ENCODE measurements around the gene RREB1. TPM values are rescaled to one million over a fixed set of nuclear protein-coding genes. Genes with fewer than 3 reads are reported as not detected.
"Not testable (repeated sequence)": the region's sequence is repeated elsewhere in the genome, so short reads cannot be mapped to it uniquely, and the experiment has no call there.

The RREB1 gene
- total RNA-seq, 1 experiment from 2014 or later = 35.8 TPM

GRCh38 chr6:7264686-7265384 lies 157.1 kb downstream of the RREB1 start:
- H4K5ac ChIP-seq (ENCODE audit: insufficient read length, low read depth, low read length) = no peak overlapping the region
- H4K8ac ChIP-seq (replicated peaks; ENCODE audit: insufficient read length, low read depth, low read length) = no peak overlapping the region
- WGBS (ENCODE audit: extremely low coverage, insufficient read length, low lambda C conversion rate) = no CpG with 5 or more reads among the region's 17 CpGs
- H3T11ph ChIP-seq (ENCODE audit: low read length) = no peak overlapping the region
- peaks cover 3% of the 10 kb centered on the region; the same call in 1 of the 2 replicates for H3K4me1 ChIP-seq (ENCODE audit: insufficient read depth, low read length)
- Mint-ChIP-seq H3K4me3 (no peak overlapping the region), H3K9me3 (no peaks in the 10 kb centered on the region; a peak in 2 of 5 replicates), H3K4me1 (peaks cover 16 to 20% of the 10 kb centered on the region in 2 experiments), H3K27me3 (ENCODE audit: low read depth) (peaks cover 2% of the 10 kb centered on the region; the same call in 1 of the 2 replicates), H3K36me3 (ENCODE audit: insufficient read depth in 1 of 3, low read depth in 3 of 3) (no peaks in the 10 kb centered on the region), H3K27ac (no peak overlapping the region)
- no peaks in the 10 kb centered on the region for H4K20me1 ChIP-seq (ENCODE audit: control insufficient read depth, insufficient read depth, insufficient read length)
- H3K23me2 ChIP-seq (ENCODE audit: insufficient read length, low read depth, low read length, poor library complexity, severe bottlenecking) = peaks cover 3% of the 10 kb centered on the region
- no peaks in the 10 kb centered on the region for H3K9me3 ChIP-seq (ENCODE audit: control insufficient read depth, low read depth, low read length)
- H3K18ac ChIP-seq (ENCODE audit: insufficient read length, low read depth, low read length) = no peak overlapping the region
- TF ChIP-seq, protein P1, sequence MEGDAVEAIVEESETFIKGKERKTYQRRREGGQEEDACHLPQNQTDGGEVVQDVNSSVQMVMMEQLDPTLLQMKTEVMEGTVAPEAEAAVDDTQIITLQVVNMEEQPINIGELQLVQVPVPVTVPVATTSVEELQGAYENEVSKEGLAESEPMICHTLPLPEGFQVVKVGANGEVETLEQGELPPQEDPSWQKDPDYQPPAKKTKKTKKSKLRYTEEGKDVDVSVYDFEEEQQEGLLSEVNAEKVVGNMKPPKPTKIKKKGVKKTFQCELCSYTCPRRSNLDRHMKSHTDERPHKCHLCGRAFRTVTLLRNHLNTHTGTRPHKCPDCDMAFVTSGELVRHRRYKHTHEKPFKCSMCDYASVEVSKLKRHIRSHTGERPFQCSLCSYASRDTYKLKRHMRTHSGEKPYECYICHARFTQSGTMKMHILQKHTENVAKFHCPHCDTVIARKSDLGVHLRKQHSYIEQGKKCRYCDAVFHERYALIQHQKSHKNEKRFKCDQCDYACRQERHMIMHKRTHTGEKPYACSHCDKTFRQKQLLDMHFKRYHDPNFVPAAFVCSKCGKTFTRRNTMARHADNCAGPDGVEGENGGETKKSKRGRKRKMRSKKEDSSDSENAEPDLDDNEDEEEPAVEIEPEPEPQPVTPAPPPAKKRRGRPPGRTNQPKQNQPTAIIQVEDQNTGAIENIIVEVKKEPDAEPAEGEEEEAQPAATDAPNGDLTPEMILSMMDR (conservative IDR thresholded peaks at IDR 0.05) = no peak
- H2BK5ac ChIP-seq (ENCODE audit: insufficient read length, low read length) = no peak overlapping the region
- H3K27me3 ChIP-seq (ENCODE audit: insufficient read depth, low read length) = no peaks in the 10 kb centered on the region
- H3K79me1 ChIP-seq (ENCODE audit: insufficient read depth, low read depth, low read length, poor library complexity, severe bottlenecking) = no peaks in the 10 kb centered on the region
- H2BK12ac ChIP-seq (ENCODE audit: insufficient read length, low read depth, low read length) = no peak overlapping the region
- no peak overlapping the region for H2AK5ac ChIP-seq (ENCODE audit: insufficient read length, low read length)
- H3K23ac ChIP-seq (ENCODE audit: insufficient read length, low read depth, low read length) = no peak overlapping the region
- H3K27ac ChIP-seq (ENCODE audit: insufficient read length, low read depth, low read length) = no peak overlapping the region
- no peak overlapping the region for H3K56ac ChIP-seq (ENCODE audit: insufficient read length, low read depth, low read length)
- H2BK120ac ChIP-seq (ENCODE audit: low read depth, low read length, poor library complexity, severe bottlenecking) = no peak overlapping the region
- H3K4me2 ChIP-seq (ENCODE audit: insufficient read depth, insufficient read length, low read length) = no peak overlapping the region
- no peak overlapping the region for H2AFZ ChIP-seq (ENCODE audit: low read length)
- H3K79me2 ChIP-seq (ENCODE audit: insufficient read depth, low read length) = no peaks in the 10 kb centered on the region
- no peak overlapping the region for H2BK15ac ChIP-seq (ENCODE audit: low read depth, low read length)
- no peak overlapping the region for H3K4ac ChIP-seq (ENCODE audit: low read depth, low read length)
- no peak overlapping the region for H3K9ac ChIP-seq (ENCODE audit: extremely low read depth, insufficient read length, low read length)
- no peak overlapping the region for H3K14ac ChIP-seq (ENCODE audit: insufficient read depth, low read length)
- no peak overlapping the region for H4K91ac ChIP-seq (ENCODE audit: insufficient read length, low read depth, low read length)
- H2BK20ac ChIP-seq (ENCODE audit: low read depth, low read length, poor library complexity, severe bottlenecking) = no peak overlapping the region
- no peak for DNase-seq

DNA sequence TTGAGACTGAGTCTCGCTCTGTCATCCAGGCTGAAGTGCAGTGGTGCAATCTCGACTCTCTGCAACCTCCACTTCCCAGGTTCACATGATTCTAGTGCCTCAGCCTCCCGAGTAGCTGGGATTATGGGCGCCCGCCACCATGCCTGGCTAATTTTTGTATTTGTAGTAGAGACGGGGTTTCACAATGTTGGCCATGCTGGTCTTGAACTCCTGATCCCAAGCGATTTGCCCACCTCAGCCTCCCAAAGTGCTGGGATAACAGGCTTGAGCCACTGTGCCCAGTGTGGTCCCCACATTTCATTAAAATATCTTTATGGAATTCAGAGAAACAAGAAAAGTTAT lies 157.6 kb downstream of the RREB1 start:
- no CpG with 5 or more reads among the region's 7 CpGs for WGBS (ENCODE audit: extremely low coverage, insufficient read length, low lambda C conversion rate)
- not testable (repeated sequence) for H2AFZ ChIP-seq (ENCODE audit: low read length); H3K23me2 ChIP-seq (ENCODE audit: insufficient read length, low read depth, low read length, poor library complexity, severe bottlenecking)

More for the DNA sequence above, 157.6 kb downstream of the RREB1 start:
- H3K27me3 ChIP-seq (ENCODE audit: insufficient read depth, low read length); H4K8ac ChIP-seq (replicated peaks; ENCODE audit: insufficient read length, low read depth, low read length); H3K56ac ChIP-seq (ENCODE audit: insufficient read length, low read depth, low read length); H3K4me2 ChIP-seq (ENCODE audit: insufficient read depth, insufficient read length, low read length); H3K23ac ChIP-seq (ENCODE audit: insufficient read length, low read depth, low read length); H2BK5ac ChIP-seq (ENCODE audit: insufficient read length, low read length); H4K5ac ChIP-seq (ENCODE audit: insufficient read length, low read depth, low read length); H2AK5ac ChIP-seq (ENCODE audit: insufficient read length, low read length); H3K9ac ChIP-seq (ENCODE audit: extremely low read depth, insufficient read length, low read length); H3K4ac ChIP-seq (ENCODE audit: low read depth, low read length); H2BK15ac ChIP-seq (ENCODE audit: low read depth, low read length); H2BK20ac ChIP-seq (ENCODE audit: low read depth, low read length, poor library complexity, severe bottlenecking); H3K79me1 ChIP-seq (ENCODE audit: insufficient read depth, low read depth, low read length, poor library complexity, severe bottlenecking); H3K14ac ChIP-seq (ENCODE audit: insufficient read depth, low read length); H3K4me3 Mint-ChIP-seq; H4K20me1 ChIP-seq (ENCODE audit: control insufficient read depth, insufficient read depth, insufficient read length); H2BK120ac ChIP-seq (ENCODE audit: low read depth, low read length, poor library complexity, severe bottlenecking); H3K4me1 ChIP-seq (ENCODE audit: insufficient read depth, low read length); H3K9me3 ChIP-seq (ENCODE audit: control insufficient read depth, low read depth, low read length); H3K27ac ChIP-seq (ENCODE audit: insufficient read length, low read depth, low read length); H3K27ac Mint-ChIP-seq; H3T11ph ChIP-seq (ENCODE audit: low read length); H3K18ac ChIP-seq (ENCODE audit: insufficient read length, low read depth, low read length); DNase-seq; H4K91ac ChIP-seq (ENCODE audit: insufficient read length, low read depth, low read length); H3K9me3 Mint-ChIP-seq; H2BK12ac ChIP-seq (ENCODE audit: insufficient read length, low read depth, low read length); H3K79me2 ChIP-seq (ENCODE audit: insufficient read depth, low read length); H3K27me3 Mint-ChIP-seq (ENCODE audit: low read depth); H3K36me3 Mint-ChIP-seq (ENCODE audit: insufficient read depth in 1 of 3, low read depth in 3 of 3): not testable (repeated sequence)
- H3K4me1 Mint-ChIP-seq = peaks cover 14 to 16% of the 10 kb centered on the region in 2 experiments

Measured in H9 (cell line).